DOHH2 (cell line): ENCODE results near the gene LTB4R.

Source experiments
- CTCF ChIP-seq: fragments of 200-600 bp; sonication (generic); IDR thresholded peaks from one replicate; pipeline ENCODE4 v1.5.1; 2014; ENCODE audit warnings: antibody characterized with exemption, mild to moderate bottlenecking, low read depth, low read length; ENCODE audit not compliant: poor library complexity, severe bottlenecking
- EZH2phosphoT487 ChIP-seq: fragments of 200-600 bp; sonication (generic); IDR thresholded peaks from 2 replicates; pipeline ENCODE4 v1.6.1; 2017; ENCODE audit warnings: borderline replicate concordance, mild to moderate bottlenecking, antibody characterized with exemption, low read length, moderate library complexity, mixed read lengths

GRCh38 chr14:24312736-24313507 lies 1.6 kb downstream of the LTB4R start:
- TF ChIP-seq CTCF: no peak
- no peak for TF ChIP-seq EZH2phosphoT487
